HepG2 (cell line): Measurements from ENCODE around the gene APOA1. TPM values are rescaled to one million over a fixed set of nuclear protein-coding genes. Genes with fewer than 3 reads are reported as not detected.

Source experiments
- AKAP8 ChIP-seq: sonication (generic); formaldehyde crosslinking; IDR thresholded peaks from 2 replicates; pipeline ENCODE4 v1.5.1; 2020; ENCODE audit warnings: mild to moderate bottlenecking, missing genetic modification reagents
- ARID3A ChIP-seq: IDR thresholded peaks from 2 replicates; pipeline ENCODE4 v1.6.1; 2012; ENCODE audit warnings: low read depth, low read length, improper control_type of control experiment
- CEBPZ ChIP-seq: IDR thresholded peaks from 2 replicates; pipeline ENCODE4 v1.6.1; 2012; ENCODE audit warnings: low read length, improper control_type of control experiment
- CHD2 ChIP-seq: IDR thresholded peaks from 2 replicates; pipeline ENCODE4 v1.6.1; 2011; ENCODE audit warnings: low read depth, low read length, improper control_type of control experiment
- FOXO1 ChIP-seq: sonication (generic); formaldehyde crosslinking; IDR thresholded peaks from 2 replicates; pipeline ENCODE4 v1.4.0; 2020; ENCODE audit warnings: missing genetic modification reagents
- GABPA ChIP-seq, 2 experiments: IDR thresholded peaks; 2 replicates each; pipeline ENCODE4 v1.6.1; 2011 to 2016; ENCODE audit warnings: low read depth in 2 of 2, low read length in 1 of 2, missing biosample characterization in 1 of 2, missing genetic modification characterization in 1 of 2
- LBX2 ChIP-seq: sonication (generic); formaldehyde crosslinking; IDR thresholded peaks from 2 replicates; pipeline ENCODE4 v1.5.0; 2020; ENCODE audit warnings: missing genetic modification reagents, mild to moderate bottlenecking, borderline replicate concordance
- PRPF4 ChIP-seq: fragments of 200-400 bp; formaldehyde crosslinking; IDR thresholded peaks from 2 replicates; pipeline ENCODE4 v1.6.1; 2016; ENCODE audit warnings: low read length, low read depth; ENCODE audit not compliant: poor library complexity, severe bottlenecking
- PTBP1 ChIP-seq: fragments of 200-400 bp; formaldehyde crosslinking; IDR thresholded peaks from 2 replicates; pipeline ENCODE4 v1.6.1; 2018; ENCODE audit warnings: low read length, low read depth; ENCODE audit not compliant: poor library complexity, severe bottlenecking
- THAP7 ChIP-seq: sonication (generic); formaldehyde crosslinking; IDR thresholded peaks from 2 replicates; pipeline ENCODE4 v1.8.1; 2023; ENCODE audit warnings: mild to moderate bottlenecking, missing genetic modification reagents
- YEATS4 ChIP-seq: sonication (generic); formaldehyde crosslinking; IDR thresholded peaks from 2 replicates; pipeline ENCODE4 v1.4.0; 2020; ENCODE audit warnings: missing genetic modification reagents, borderline replicate concordance
- ZFY ChIP-seq: sonication (generic); formaldehyde crosslinking; IDR thresholded peaks from 2 replicates; pipeline ENCODE4 v1.4.0; 2020; ENCODE audit warnings: missing genetic modification reagents
- ZIK1 ChIP-seq: sonication (generic); formaldehyde crosslinking; IDR thresholded peaks from 2 replicates; pipeline ENCODE4 v1.5.0; 2020; ENCODE audit warnings: mild to moderate bottlenecking, low read depth, missing genetic modification reagents, borderline replicate concordance
- ZMYM2 ChIP-seq: sonication (generic); formaldehyde crosslinking; IDR thresholded peaks from 2 replicates; pipeline ENCODE4 v1.8.0; 2022; ENCODE audit warnings: mild to moderate bottlenecking, missing genetic modification reagents
- ZNF232 ChIP-seq: sonication (generic); formaldehyde crosslinking; IDR thresholded peaks from 2 replicates; pipeline ENCODE4 v1.4.0; 2020; ENCODE audit warnings: missing genetic modification reagents, borderline replicate concordance
- ZNF256 ChIP-seq: sonication (generic); formaldehyde crosslinking; conservative IDR thresholded peaks from 2 replicates; pipeline ENCODE4 v1.4.0; 2020; ENCODE audit warnings: missing genetic modification reagents
- ZNF326 ChIP-seq: sonication (generic); formaldehyde crosslinking; IDR thresholded peaks from 2 replicates; pipeline ENCODE4 v1.4.0; 2020; ENCODE audit warnings: missing genetic modification reagents, borderline replicate concordance
- ZNF446 ChIP-seq: sonication (generic); formaldehyde crosslinking; IDR thresholded peaks from 2 replicates; pipeline ENCODE4 v1.5.0; 2020; ENCODE audit warnings: mild to moderate bottlenecking, missing genetic modification reagents
- ZNF704 ChIP-seq: sonication (generic); formaldehyde crosslinking; IDR thresholded peaks from 2 replicates; pipeline ENCODE4 v1.8.1; 2023; ENCODE audit warnings: mild to moderate bottlenecking, inconsistent platforms, moderate library complexity, missing genetic modification reagents, borderline replicate concordance
- ZNF777 ChIP-seq: sonication (generic); formaldehyde crosslinking; IDR thresholded peaks from 2 replicates; pipeline ENCODE4 v1.4.0; 2020; ENCODE audit warnings: missing genetic modification reagents
- ZNF83 ChIP-seq: sonication (generic); formaldehyde crosslinking; IDR thresholded peaks from 2 replicates; pipeline ENCODE4 v1.4.0; 2020; ENCODE audit warnings: missing genetic modification reagents, mild to moderate bottlenecking, borderline replicate concordance
- ZNF891 ChIP-seq: sonication (generic); formaldehyde crosslinking; IDR thresholded peaks from 2 replicates; pipeline ENCODE4 v1.5.0; 2020; ENCODE audit warnings: mild to moderate bottlenecking, missing genetic modification reagents
- polyA plus RNA-seq, 8 experiments: library from polyadenylated mRNA; depleted of rRNA in 3 of 8; stranded (reverse) in 7 of 8; unstranded in 1 of 8; fragments of >200 nt; fragmentation: Illumina TruSeq in 4 of 8; extraction: Trizol in 4 of 8; gene quantifications; 2 replicates each; pipeline versions ENCODE4 v1.2.1 to v1.2.3, GENCODE V29; 2011 to 2016; ENCODE audit warnings: low read depth in 4 of 8, missing spikeins in 1 of 8, mixed read lengths in 1 of 8; ENCODE audit not compliant: insufficient read depth in 1 of 8
- total RNA-seq, 5 experiments: library from RNA; depleted of rRNA; stranded (reverse); fragments of >200 nt; fragmentation: Illumina TruSeq; extraction: Trizol; gene quantifications; 2 replicates each; pipeline ENCODE4 v1.2.3, GENCODE V29; 2016; ENCODE audit warnings: low read depth in 1 of 5

Gene APOA1
- total and polyA plus RNA-seq, 2 of the 13 experiments (the other 11 are each of a cell fraction or from before 2014, with no cell fraction given) = 1,973 to 5,485 TPM

- no peak for TF ChIP-seq ARID3A
- peak; percentile 27; the same call in 1 of the 2 replicates for TF ChIP-seq ZNF891
- no peak for TF ChIP-seq ZNF83
- TF ChIP-seq GABPA (IDR thresholded peaks at IDR 0.05; ENCODE audit: low read depth, low read length) = no peak
- no peak for TF ChIP-seq GABPA (CRISPR knock-in tag; IDR thresholded peaks at IDR 0.05; ENCODE audit: low read depth)
- TF ChIP-seq PTBP1 = no peak
- TF ChIP-seq ZNF704 (CRISPR knock-in tag) = peak; percentile 22; the same call in 1 of the 2 replicates
- TF ChIP-seq AKAP8 (CRISPR knock-in tag) = peak; percentile 95
- no peak; the same call in 1 of the 2 replicates for TF ChIP-seq CHD2
- peak; percentile 78 for TF ChIP-seq ZFY
- no peak; the same call in 1 of the 2 replicates for TF ChIP-seq THAP7 (CRISPR knock-in tag)
- no peak for TF ChIP-seq ZNF256 (CRISPR knock-in tag)
- 0 out of 2 replicates have a peak, but pooled peaks have one; percentile 53 for TF ChIP-seq FOXO1 (CRISPR knock-in tag)
- no peak for TF ChIP-seq PRPF4
- TF ChIP-seq CEBPZ = no peak
- peak; percentile 52; the same call in 1 of the 2 replicates for TF ChIP-seq ZMYM2 (CRISPR knock-in tag)
- no peak for TF ChIP-seq ZNF446
- peak; percentile 66; the same call in 1 of the 2 replicates for TF ChIP-seq ZNF326 (CRISPR knock-in tag)
- TF ChIP-seq ZIK1 (CRISPR knock-in tag) = 0 out of 2 replicates have a peak, but pooled peaks have one; percentile 30
- TF ChIP-seq ZNF232 = peak; percentile 52; the same call in 1 of the 2 replicates
- TF ChIP-seq YEATS4 (CRISPR knock-in tag) = no peak; the same call in 1 of the 2 replicates
- no peak for TF ChIP-seq ZNF777 (CRISPR knock-in tag)
- TF ChIP-seq LBX2 (CRISPR knock-in tag) = no peak
These were observed 3.4 kb downstream of the APOA1 start (continued) for GRCh38 chr11:116833816-116834534.
